HK-2 (cell line): ENCODE measurements around the gene MPG.
"Not testable (repeated sequence)": the region's sequence is repeated elsewhere in the genome, so short reads cannot be mapped to it uniquely, and the experiment has no call there.

Experiments
- DNase-seq: peaks from one replicate; pipeline ENCODE4 v3.0.0-alpha.2; 2018; ENCODE audit not compliant: unreplicated experiment

The MPG gene

GRCh38 chr16:77807-78443 lies at the start of gene MPG:
Gene MPG, plus strand, starts transcription at chr16:78225. Its CDS starts 85 bp downstream, at chr16:78310.
- peak; percentile 77 for DNase-seq

GRCh38 chr16:30627-31026 lies 47.4 kb upstream of the MPG start:
- not testable (repeated sequence) for DNase-seq

- DNase-seq = not testable (repeated sequence)
Observed at GRCh38 chr16:33154-33876, 44.7 kb upstream of the MPG start.

- DNase-seq = no peak
Observed at GRCh38 chr16:33877-34647, 44.0 kb upstream of the MPG start.

GRCh38 chr16:34648-34987 lies 43.4 kb upstream of the MPG start:
- no peak for DNase-seq

- DNase-seq = no peak
Observed at GRCh38 chr16:35011-35677, 42.9 kb upstream of the MPG start.

GRCh38 chr16:35678-36305 lies 42.2 kb upstream of the MPG start:
- DNase-seq = no peak

GRCh38 chr16:36336-36984 lies 41.6 kb upstream of the MPG start:
- DNase-seq = no peak

- DNase-seq = no peak
Observed at GRCh38 chr16:37511-37910, 40.5 kb upstream of the MPG start.

GRCh38 chr16:38206-38605 lies 39.8 kb upstream of the MPG start:
- not testable (repeated sequence) for DNase-seq

- peak; percentile 39 for DNase-seq
Observed at GRCh38 chr16:38941-39892, 38.8 kb upstream of the MPG start.

- no peak for DNase-seq
Observed at GRCh38 chr16:41439-42068, 36.5 kb upstream of the MPG start.

GRCh38 chr16:42069-42457 lies 36.0 kb upstream of the MPG start:
- DNase-seq = no peak

- DNase-seq = no peak
Observed at GRCh38 chr16:42691-43090, 35.3 kb upstream of the MPG start.

- DNase-seq = no peak
Observed at GRCh38 chr16:43294-43693, 34.7 kb upstream of the MPG start.

GRCh38 chr16:44655-45054 lies 33.4 kb upstream of the MPG start:
- DNase-seq = no peak

- no peak for DNase-seq
Observed at GRCh38 chr16:45454-45853, 32.6 kb upstream of the MPG start.

GRCh38 chr16:46510-46909 lies 31.5 kb upstream of the MPG start:
- not testable (repeated sequence) for DNase-seq

GRCh38 chr16:47234-47633 lies 30.8 kb upstream of the MPG start:
- no peak for DNase-seq
